ENCODE measurements around the gene TASOR2. TPM values are rescaled to one million over a fixed set of nuclear protein-coding genes. Genes with fewer than 3 reads are reported as not detected.

TASOR2 gene
- total RNA-seq, 1 donor from 2014 or later, result 57.2 TPM

GRCh38 chr10:5723692-5724091, 39.1 kb downstream of the TASOR2 start:
- Mint-ChIP-seq H3K4me1 (ENCODE audit: low read depth, unreplicated experiment) (peaks cover 1% of the 10 kb centered on the region), H3K36me3 (ENCODE audit: unreplicated experiment) (no peaks in the 10 kb centered on the region), H3K9me3 (ENCODE audit: unreplicated experiment) (no peaks in the 10 kb centered on the region), H3K4me3 (ENCODE audit: unreplicated experiment) (no peak overlapping the region), H3K27me3 (ENCODE audit: unreplicated experiment) (no peaks in the 10 kb centered on the region), H3K27ac (ENCODE audit: unreplicated experiment) (no peak overlapping the region)
- TF ChIP-seq CTCF (IDR thresholded peaks at IDR 0.05; ENCODE audit: partially characterized antibody, unreplicated experiment), result no peak
- DNase-seq, result no peak

- H3K4me1 Mint-ChIP-seq (ENCODE audit: low read depth, unreplicated experiment), result no peaks in the 10 kb centered on the region
- H3K36me3 Mint-ChIP-seq (ENCODE audit: unreplicated experiment), result no peaks in the 10 kb centered on the region
- H3K27ac Mint-ChIP-seq (ENCODE audit: unreplicated experiment), result no peak overlapping the region
- no peak overlapping the region for H3K4me3 Mint-ChIP-seq (ENCODE audit: unreplicated experiment)
- DNase-seq, result no peak
- H3K27me3 Mint-ChIP-seq (ENCODE audit: unreplicated experiment), result no peaks in the 10 kb centered on the region
- no peak for TF ChIP-seq CTCF (IDR thresholded peaks at IDR 0.05; ENCODE audit: partially characterized antibody, unreplicated experiment)
- H3K9me3 Mint-ChIP-seq (ENCODE audit: unreplicated experiment), result no peaks in the 10 kb centered on the region
Observed at GRCh38 chr10:5730766-5731165, 46.1 kb downstream of the TASOR2 start.

GRCh38 chr10:5731559-5731958, 46.9 kb downstream of the TASOR2 start:
- H3K27me3 Mint-ChIP-seq (ENCODE audit: unreplicated experiment), result no peaks in the 10 kb centered on the region
- H3K9me3 Mint-ChIP-seq (ENCODE audit: unreplicated experiment), result peaks cover 1% of the 10 kb centered on the region
- no peak overlapping the region for H3K4me3 Mint-ChIP-seq (ENCODE audit: unreplicated experiment)
- H3K36me3 Mint-ChIP-seq (ENCODE audit: unreplicated experiment), result no peaks in the 10 kb centered on the region
- TF ChIP-seq CTCF (IDR thresholded peaks at IDR 0.05; ENCODE audit: partially characterized antibody, unreplicated experiment), result no peak
- H3K4me1 Mint-ChIP-seq (ENCODE audit: low read depth, unreplicated experiment), result no peaks in the 10 kb centered on the region
- no peak for DNase-seq
- no peak overlapping the region for H3K27ac Mint-ChIP-seq (ENCODE audit: unreplicated experiment)

GRCh38 chr10:5732141-5732540, 47.5 kb downstream of the TASOR2 start:
- Mint-ChIP-seq H3K9me3 (ENCODE audit: unreplicated experiment) (peaks cover 2% of the 10 kb centered on the region), H3K4me3 (ENCODE audit: unreplicated experiment) (no peak overlapping the region), H3K4me1 (ENCODE audit: low read depth, unreplicated experiment) (peaks cover 1% of the 10 kb centered on the region), H3K27me3 (ENCODE audit: unreplicated experiment) (no peaks in the 10 kb centered on the region), H3K36me3 (ENCODE audit: unreplicated experiment) (no peaks in the 10 kb centered on the region), H3K27ac (ENCODE audit: unreplicated experiment) (no peak overlapping the region)
- TF ChIP-seq CTCF (IDR thresholded peaks at IDR 0.05; ENCODE audit: partially characterized antibody, unreplicated experiment), result no peak
- DNase-seq, result no peak

Other genes with a start within 250 kb of the TASOR2 start
- not detected for gene CALML5, start 185.3 kb upstream of the TASOR2 start, total RNA-seq (ENCODE audit: unreplicated experiment)
- gene CALML3, start 159.9 kb upstream of the TASOR2 start, total RNA-seq (ENCODE audit: unreplicated experiment), result not detected
- gene ASB13, start 18.2 kb upstream of the TASOR2 start, total RNA-seq (ENCODE audit: unreplicated experiment), result 13.9 TPM
- gene GDI2, start 128.6 kb downstream of the TASOR2 start, total RNA-seq (ENCODE audit: unreplicated experiment), result 294 TPM
- gene ANKRD16, start 205.1 kb downstream of the TASOR2 start, total RNA-seq (ENCODE audit: unreplicated experiment), result 7.5 TPM
- gene FBH1, start 205.4 kb downstream of the TASOR2 start, total RNA-seq (ENCODE audit: unreplicated experiment), result 65.0 TPM